ENCODE results near the gene ERMN. TPM values are rescaled to one million over a fixed set of nuclear protein-coding genes. Genes with fewer than 3 reads are reported as not detected.

The ERMN gene
- total RNA-seq, 2 experiments from 2014 or later = 0.87 to 1.3 TPM

DNA sequence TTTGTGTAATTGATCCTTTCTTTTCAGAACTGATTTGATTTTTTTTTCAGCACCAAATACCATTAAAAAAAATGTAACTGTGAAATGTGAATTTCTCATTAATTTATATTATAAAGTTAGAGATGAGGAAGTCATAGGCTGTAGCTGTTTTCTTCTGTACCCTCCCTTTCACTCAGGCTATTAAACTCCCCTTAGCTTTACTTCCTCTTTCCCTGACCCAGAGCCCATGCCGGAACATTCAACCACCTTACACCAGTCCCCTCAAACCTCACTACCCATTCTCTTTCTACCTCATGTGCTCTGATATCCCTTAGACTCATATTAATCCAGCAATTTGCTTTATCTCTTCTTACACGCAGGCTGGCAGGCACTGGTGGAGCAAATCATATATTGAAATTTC, 55.7 kb downstream of the ERMN start:
- H3K27ac Mint-ChIP-seq = no peak overlapping the region
- H3K4me1 Mint-ChIP-seq (ENCODE audit: low read depth) = peaks cover 25% of the 10 kb centered on the region
- no peak for DNase-seq
- TF ChIP-seq, protein P1, sequence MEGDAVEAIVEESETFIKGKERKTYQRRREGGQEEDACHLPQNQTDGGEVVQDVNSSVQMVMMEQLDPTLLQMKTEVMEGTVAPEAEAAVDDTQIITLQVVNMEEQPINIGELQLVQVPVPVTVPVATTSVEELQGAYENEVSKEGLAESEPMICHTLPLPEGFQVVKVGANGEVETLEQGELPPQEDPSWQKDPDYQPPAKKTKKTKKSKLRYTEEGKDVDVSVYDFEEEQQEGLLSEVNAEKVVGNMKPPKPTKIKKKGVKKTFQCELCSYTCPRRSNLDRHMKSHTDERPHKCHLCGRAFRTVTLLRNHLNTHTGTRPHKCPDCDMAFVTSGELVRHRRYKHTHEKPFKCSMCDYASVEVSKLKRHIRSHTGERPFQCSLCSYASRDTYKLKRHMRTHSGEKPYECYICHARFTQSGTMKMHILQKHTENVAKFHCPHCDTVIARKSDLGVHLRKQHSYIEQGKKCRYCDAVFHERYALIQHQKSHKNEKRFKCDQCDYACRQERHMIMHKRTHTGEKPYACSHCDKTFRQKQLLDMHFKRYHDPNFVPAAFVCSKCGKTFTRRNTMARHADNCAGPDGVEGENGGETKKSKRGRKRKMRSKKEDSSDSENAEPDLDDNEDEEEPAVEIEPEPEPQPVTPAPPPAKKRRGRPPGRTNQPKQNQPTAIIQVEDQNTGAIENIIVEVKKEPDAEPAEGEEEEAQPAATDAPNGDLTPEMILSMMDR (IDR thresholded peaks at IDR 0.05) = no peak
- ChIA-PET POLR2A (no interaction called here), CTCF (interaction anchor here (0.9 kb wide), 1 partner anchor 16 kb away, joined by 3 read pairs; no protein-coding TSS in a partner anchor)
- intact Hi-C loops (cut with micrococcal nuclease) = no loop called here
- peaks cover 13% of the 10 kb centered on the region for H3K27me3 Mint-ChIP-seq
- no peak overlapping the region for H3K4me3 Mint-ChIP-seq
- no peaks in the 10 kb centered on the region for H3K36me3 Mint-ChIP-seq (ENCODE audit: low read depth)
- no peaks in the 10 kb centered on the region for H3K9me3 Mint-ChIP-seq
- ATAC-seq = no peak

DNA sequence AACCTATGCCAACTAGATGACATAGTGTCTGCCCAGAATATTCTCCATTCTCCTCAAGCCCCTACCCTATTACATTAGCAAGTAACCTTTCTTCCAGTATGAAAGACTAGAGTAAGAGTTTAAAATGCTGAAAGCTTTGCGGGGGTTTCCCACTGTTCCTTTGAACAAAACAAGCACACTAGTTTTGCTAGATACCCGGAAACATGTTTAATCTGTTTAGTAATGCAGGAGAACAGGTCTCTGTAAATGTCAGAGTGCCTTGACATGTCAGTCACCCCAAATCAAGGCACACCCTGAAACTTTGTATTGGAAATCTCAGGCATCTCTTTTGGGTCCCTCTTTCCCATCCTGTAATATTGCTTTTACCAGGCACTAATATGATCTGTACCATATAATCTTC, 56.6 kb downstream of the ERMN start:
- Mint-ChIP-seq H3K36me3 (ENCODE audit: low read depth) (no peaks in the 10 kb centered on the region), H3K27me3 (peaks cover 11% of the 10 kb centered on the region), H3K9me3 (no peaks in the 10 kb centered on the region), H3K4me3 (no peak overlapping the region), H3K4me1 (ENCODE audit: low read depth) (peaks cover 25% of the 10 kb centered on the region), H3K27ac (no peak overlapping the region)
- POLR2A ChIA-PET = no interaction called here
- CTCF ChIA-PET = no interaction called here
- intact Hi-C loops (cut with micrococcal nuclease) = no loop called here
- DNase-seq (no peak), ATAC-seq (no peak)
- TF ChIP-seq, protein P1 (IDR thresholded peaks at IDR 0.05) = no peak

Other genes with a start within 250 kb of the ERMN start
- not detected for gene GALNT5, start 68.1 kb downstream of the ERMN start, total RNA-seq
- 100 to 1,000 TPM; 514 to 520 TPM for gene CYTIP, start 118.3 kb upstream of the ERMN start, total RNA-seq

All from activated CD8-positive, alpha-beta T cell treated with anti-CD3 and anti-CD28 coated beads for 36 hours (primary cell).